HEK293T (cell line): ENCODE data around the gene TMEM245.

Experiments
- CTCF ChIA-PET: fragments of 350-600 bp; formaldehyde crosslinking; extraction: SDS; loops from one replicate; lab custom pipeline; 2021; ENCODE audit warnings: antibody characterized with exemption, inconsistent platforms; lab: Yijun Ruan, JAX
- POLR2A ChIA-PET: fragments of 350-600 bp; formaldehyde crosslinking; extraction: SDS; loops from one replicate; lab custom pipeline; 2020; ENCODE audit warnings: antibody characterized with exemption, inconsistent platforms; lab: Yijun Ruan, JAX
- DNase-seq: peaks from one replicate; pipeline ENCODE4 v3.0.0; 2012; ENCODE audit warnings: mixed read lengths; ENCODE audit errors: extremely low spot score
- ARNT ChIP-seq: fragments of 450-650 bp; IDR thresholded peaks from 2 replicates; pipeline ENCODE4 v1.6.1; 2017; ENCODE audit warnings: mild to moderate bottlenecking
- BHLHE40 ChIP-seq: fragments of 450-650 bp; IDR thresholded peaks from 2 replicates; pipeline ENCODE4 v1.6.1; 2016; ENCODE audit warnings: mild to moderate bottlenecking, moderate library complexity, borderline replicate concordance
- CTBP1 ChIP-seq: fragments of 450-650 bp; IDR thresholded peaks from 2 replicates; pipeline ENCODE4 v1.6.1; 2016; ENCODE audit warnings: borderline replicate concordance
- ELF4 ChIP-seq: fragments of 450-650 bp; IDR thresholded peaks from 2 replicates; pipeline ENCODE4 v1.6.1; 2017; ENCODE audit warnings: antibody characterized with exemption
- FOXA1 ChIP-seq: fragments of 450-650 bp; IDR thresholded peaks from 2 replicates; pipeline ENCODE4 v1.6.1; 2016; ENCODE audit warnings: mild to moderate bottlenecking
- FOXK2 ChIP-seq: fragments of 450-650 bp; IDR thresholded peaks from 2 replicates; pipeline ENCODE4 v1.6.1; 2016; ENCODE audit warnings: mild to moderate bottlenecking
- FOXM1 ChIP-seq: fragments of 450-650 bp; IDR thresholded peaks from 2 replicates; pipeline ENCODE4 v1.6.1; 2017; ENCODE audit warnings: mild to moderate bottlenecking, borderline replicate concordance
- HDGF ChIP-seq: fragments of 450-650 bp; IDR thresholded peaks from 2 replicates; pipeline ENCODE4 v1.6.1; 2017; ENCODE audit warnings: antibody characterized with exemption, borderline replicate concordance
- L3MBTL2 ChIP-seq: fragments of 450-650 bp; conservative IDR thresholded peaks from 2 replicates; pipeline ENCODE4 v1.6.1; 2016; ENCODE audit warnings: mild to moderate bottlenecking
- LEF1 ChIP-seq: fragments of 450-650 bp; IDR thresholded peaks from 2 replicates; pipeline ENCODE4 v1.6.1; 2017; ENCODE audit warnings: mild to moderate bottlenecking, borderline replicate concordance
- NFRKB ChIP-seq: fragments of 450-650 bp; IDR thresholded peaks from 2 replicates; pipeline ENCODE4 v1.6.1; 2016; ENCODE audit warnings: mild to moderate bottlenecking, moderate library complexity
- SP1 ChIP-seq: fragments of 450-650 bp; IDR thresholded peaks from 2 replicates; pipeline ENCODE4 v1.6.1; 2017
- SUZ12 ChIP-seq: fragments of 450-650 bp; IDR thresholded peaks from 2 replicates; pipeline ENCODE4 v1.6.1; 2016; ENCODE audit warnings: mild to moderate bottlenecking
- TARDBP ChIP-seq: fragments of 450-650 bp; IDR thresholded peaks from 2 replicates; pipeline ENCODE4 v1.6.1; 2016
- ZNF384 ChIP-seq: fragments of 450-650 bp; IDR thresholded peaks from 2 replicates; pipeline ENCODE4 v1.6.1; 2016
- TF ChIP-seq, protein P1 (sequence below): fragments of 450-650 bp; IDR thresholded peaks from 2 replicates; pipeline ENCODE4 v1.6.1; 2016

Gene TMEM245

DNA sequence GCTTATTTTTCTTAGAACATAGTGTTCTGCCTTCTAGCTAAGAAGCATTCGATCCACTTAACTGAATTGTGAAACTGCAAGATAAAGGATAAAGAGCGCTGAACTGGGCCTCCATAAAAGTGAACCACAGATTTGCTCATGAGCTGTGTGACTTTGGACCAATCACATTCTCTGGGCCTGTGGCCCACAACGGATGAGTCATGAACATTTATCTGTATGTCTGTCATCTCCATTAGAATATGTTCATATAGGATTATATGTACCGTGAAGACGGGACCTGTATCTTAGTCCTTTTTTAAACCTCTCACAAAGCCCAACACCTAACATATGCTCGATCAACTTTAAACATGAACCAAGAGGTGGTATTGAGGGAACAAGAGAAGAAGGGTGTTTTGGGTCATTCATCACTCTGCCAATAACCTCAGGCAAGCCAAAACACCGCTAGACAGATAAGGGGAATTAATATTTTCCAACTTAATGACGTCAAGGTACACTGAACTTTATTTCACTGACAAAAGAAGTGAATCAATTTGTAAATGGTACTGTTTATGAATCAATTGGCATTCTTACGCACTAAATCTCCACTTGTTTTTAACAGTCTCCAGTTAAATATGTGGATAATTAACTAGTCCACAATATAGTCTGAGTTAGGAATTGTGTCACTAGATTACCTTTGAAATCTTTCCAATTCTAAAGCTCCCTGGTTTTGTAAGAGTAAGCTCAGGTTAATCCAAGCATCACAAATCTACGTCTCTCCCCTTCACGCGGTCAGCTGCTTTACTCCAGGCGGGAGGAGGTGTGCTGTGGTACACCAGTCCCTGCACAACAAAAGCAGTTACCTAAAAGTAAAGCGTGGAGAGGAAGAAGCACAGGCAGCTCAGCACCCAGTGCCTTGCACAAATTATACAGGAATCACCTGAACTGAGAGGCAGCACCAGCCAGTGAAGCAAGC, 1.6 kb downstream of the TMEM245 start:
- ChIA-PET POLR2A (interaction anchor here (1.0 to 4.0 kb wide), 3 partner anchors 10 to 201 kb away, joined by 3 to 29 read pairs (median 3); no protein-coding TSS in a partner anchor), CTCF (no interaction called here)
- no peak for DNase-seq
- TF ChIP-seq, protein P1, sequence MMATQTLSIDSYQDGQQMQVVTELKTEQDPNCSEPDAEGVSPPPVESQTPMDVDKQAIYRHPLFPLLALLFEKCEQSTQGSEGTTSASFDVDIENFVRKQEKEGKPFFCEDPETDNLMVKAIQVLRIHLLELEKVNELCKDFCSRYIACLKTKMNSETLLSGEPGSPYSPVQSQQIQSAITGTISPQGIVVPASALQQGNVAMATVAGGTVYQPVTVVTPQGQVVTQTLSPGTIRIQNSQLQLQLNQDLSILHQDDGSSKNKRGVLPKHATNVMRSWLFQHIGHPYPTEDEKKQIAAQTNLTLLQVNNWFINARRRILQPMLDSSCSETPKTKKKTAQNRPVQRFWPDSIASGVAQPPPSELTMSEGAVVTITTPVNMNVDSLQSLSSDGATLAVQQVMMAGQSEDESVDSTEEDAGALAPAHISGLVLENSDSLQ = peak; percentile 60
- TF ChIP-seq SUZ12 (no peak), CTBP1 (0 out of 2 replicates have a peak, but pooled peaks have one; percentile 16)

GRCh38 chr9:109115931-109116526, 3.7 kb downstream of the TMEM245 start:
- ChIA-PET POLR2A (no interaction called here), CTCF (interaction anchor here (0.6 to 1.4 kb wide), 2 partner anchors 16 to 67 kb away, joined by 3 read pairs; no protein-coding TSS in a partner anchor)
- TF ChIP-seq ZNF384 (no peak), SUZ12 (no peak), ARNT (no peak), FOXK2 (no peak), L3MBTL2 (no peak), HDGF (no peak), LEF1 (no peak), FOXM1 (no peak), FOXA1 (no peak), ELF4 (no peak), TARDBP (no peak), SP1 (no peak), NFRKB (no peak), BHLHE40 (no peak), CTBP1 (no peak)
- TF ChIP-seq, protein P1 = no peak
- DNase-seq = no peak

DNA sequence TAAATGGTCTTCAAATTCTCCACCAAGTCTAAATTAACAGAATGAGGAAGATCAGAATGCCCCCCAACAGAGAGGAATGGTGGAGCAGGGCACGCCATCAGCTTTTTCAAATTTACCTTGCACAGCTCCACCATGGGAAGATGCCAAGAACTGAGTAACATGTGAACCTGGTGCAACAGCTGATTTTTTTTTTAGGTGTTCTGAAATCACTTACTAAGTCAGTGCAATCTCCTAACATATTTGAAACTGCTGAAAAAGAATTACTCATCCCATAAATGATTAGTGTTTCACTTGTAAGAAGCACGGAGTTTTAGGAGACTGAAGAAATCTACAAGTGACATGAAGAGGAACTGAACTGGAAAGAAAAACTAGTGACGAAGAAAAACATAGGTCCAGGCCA, 5.1 kb downstream of the TMEM245 start:
- DNase-seq = no peak
- ChIA-PET CTCF (interaction anchor here (0.6 to 1.4 kb wide), 2 partner anchors 68 to 238 kb away, joined by 3 to 4 read pairs; no protein-coding TSS in a partner anchor), POLR2A (no interaction called here)
- no peak for TF ChIP-seq SUZ12
- no peak for TF ChIP-seq NFRKB
- no peak for TF ChIP-seq FOXA1
- TF ChIP-seq, protein P1 = no peak
- no peak for TF ChIP-seq ELF4
- no peak for TF ChIP-seq CTBP1
- TF ChIP-seq SP1 = no peak
- no peak for TF ChIP-seq LEF1
- TF ChIP-seq FOXM1 = no peak
- TF ChIP-seq FOXK2 = no peak
- TF ChIP-seq HDGF = no peak
- TF ChIP-seq L3MBTL2 = no peak
- no peak for TF ChIP-seq BHLHE40
- TF ChIP-seq TARDBP = no peak
- no peak for TF ChIP-seq ZNF384
- no peak for TF ChIP-seq ARNT

GRCh38 chr9:109113892-109114609, 5.7 kb downstream of the TMEM245 start:
- ChIA-PET CTCF (interaction anchor here (0.6 kb wide), 1 partner anchor 238 kb away, joined by 4 read pairs; no protein-coding TSS in a partner anchor), POLR2A (no interaction called here)
- TF ChIP-seq ELF4 (no peak), TARDBP (no peak), FOXK2 (no peak), ZNF384 (no peak), LEF1 (no peak), BHLHE40 (no peak), ARNT (no peak), SUZ12 (no peak), L3MBTL2 (no peak), SP1 (no peak), CTBP1 (no peak), FOXA1 (no peak), NFRKB (no peak)
- TF ChIP-seq, protein P1 = no peak
- DNase-seq = no peak

- POLR2A ChIA-PET = no interaction called here
- TF ChIP-seq ARNT = no peak
- no peak for TF ChIP-seq CTBP1
- TF ChIP-seq ZNF384 = no peak
- no peak for DNase-seq
- CTCF ChIA-PET = no interaction called here
Observed at GRCh38 chr9:109113254-109113653, 6.5 kb downstream of the TMEM245 start.
